HG02678 (cell line): ENCODE data around the gene ANKMY1.

Experiments
- ATAC-seq: cut with Tn5 transposase; IDR thresholded peaks from one replicate; pipeline ENCODE4 v1.9.1; 2021; ENCODE audit warnings: mild to moderate bottlenecking, moderate library complexity; ENCODE audit not compliant: unreplicated experiment

ANKMY1 gene

GRCh38 chr2:240478346-240479110, 79.3 kb downstream of the ANKMY1 start:
- ATAC-seq: no peak

GRCh38 chr2:240477916-240478315, 79.9 kb downstream of the ANKMY1 start:
- no peak for ATAC-seq

- no peak for ATAC-seq
Observed at GRCh38 chr2:240473211-240473610, 84.6 kb downstream of the ANKMY1 start.

GRCh38 chr2:240472078-240472790, 85.6 kb downstream of the ANKMY1 start:
- ATAC-seq: no peak

- no peak for ATAC-seq
Observed at GRCh38 chr2:240469740-240470139, 88.0 kb downstream of the ANKMY1 start.

- no peak for ATAC-seq
Observed at GRCh38 chr2:240469239-240469636, 88.5 kb downstream of the ANKMY1 start.

- ATAC-seq: no peak
Observed at GRCh38 chr2:240468303-240469238, 89.2 kb downstream of the ANKMY1 start.

- ATAC-seq: no peak
Observed at GRCh38 chr2:240467659-240468302, 90.0 kb downstream of the ANKMY1 start.

GRCh38 chr2:240467149-240467642, 90.6 kb downstream of the ANKMY1 start:
- ATAC-seq: no peak

- no peak for ATAC-seq
Observed at GRCh38 chr2:240466579-240467148, 91.1 kb downstream of the ANKMY1 start.

- no peak for ATAC-seq
Observed at GRCh38 chr2:240465765-240466578, 91.8 kb downstream of the ANKMY1 start.

- ATAC-seq: no peak
Observed at GRCh38 chr2:240465268-240465764, 92.5 kb downstream of the ANKMY1 start.

- ATAC-seq: no peak
Observed at GRCh38 chr2:240464514-240465241, 93.1 kb downstream of the ANKMY1 start.

- no peak for ATAC-seq
Observed at GRCh38 chr2:240463866-240464481, 93.8 kb downstream of the ANKMY1 start.

GRCh38 chr2:240463274-240463865, 94.4 kb downstream of the ANKMY1 start:
- ATAC-seq: no peak

GRCh38 chr2:240462707-240463273, 95.0 kb downstream of the ANKMY1 start:
- no peak for ATAC-seq

- ATAC-seq: no peak
Observed at GRCh38 chr2:240462073-240462706, 95.6 kb downstream of the ANKMY1 start.
